Body of pancreas (tissue), 4 donors: ENCODE measurements around the gene IL1RL2.

ENCODE experiments used
- CTCF ChIP-seq, 7 experiments: fragments of 450-650 bp in 4 of 7; fragments of 200-600 bp in 3 of 7; sonication (generic) in 3 of 7; IDR thresholded peaks; one replicate each; pipeline ENCODE4 v1.5.1; 2016 to 2019; ENCODE audit warnings: antibody characterized with exemption in 7 of 7
- POLR2A ChIP-seq, 3 donors: fragments of 450-650 bp; IDR thresholded peaks; one replicate each; pipeline ENCODE4 v1.6.1; 2016; ENCODE audit warnings: antibody characterized with exemption in 3 of 3, mild to moderate bottlenecking in 2 of 3

- no peak for TF ChIP-seq CTCF (IDR thresholded peaks at IDR 0.05)
- TF ChIP-seq POLR2A (IDR thresholded peaks at IDR 0.05) = no peak
These were observed 71.7 kb downstream of the IL1RL2 start for GRCh38 chr2:102258386-102259074.
